Ecto neural progenitor cell (in vitro differentiated cells): Measurements from ENCODE around the gene DLX2.
A peak's percentile ranks its signal among the peaks of the same experiment; 100 is the strongest.
"Not testable (repeated sequence)": the region's sequence is repeated elsewhere in the genome, so short reads cannot be mapped to it uniquely, and the experiment has no call there.

Experiments used
- DNase-seq: peaks from one replicate; pipeline ENCODE4 v3.0.0-alpha.2; 2018; ENCODE audit warnings: low spot score

The DLX2 gene

GRCh38 chr2:172102391-172103359 lies at the start of gene DLX2:
Gene DLX2 (minus strand): TSS chr2:172102900. CDS start chr2:172102538, 362 bp downstream.
- peak; percentile 96 for DNase-seq

GRCh38 chr2:172147944-172148650 lies 45.4 kb upstream of the DLX2 start:
- no peak for DNase-seq

- no peak for DNase-seq
These were observed 41.1 kb upstream of the DLX2 start for GRCh38 chr2:172143817-172144216.

- DNase-seq: not testable (repeated sequence)
These were observed 36.0 kb upstream of the DLX2 start for GRCh38 chr2:172138727-172139126.

- DNase-seq: no peak
These were observed 35.2 kb upstream of the DLX2 start for GRCh38 chr2:172137943-172138342.

- no peak for DNase-seq
These were observed 34.4 kb upstream of the DLX2 start for GRCh38 chr2:172137109-172137508.

- DNase-seq: no peak
These were observed 32.7 kb upstream of the DLX2 start for GRCh38 chr2:172135446-172135845.

GRCh38 chr2:172134270-172134669 lies 31.6 kb upstream of the DLX2 start:
- DNase-seq: no peak

GRCh38 chr2:172131713-172132555 lies 29.2 kb upstream of the DLX2 start:
- peak; percentile 55 for DNase-seq

- DNase-seq: no peak
These were observed 26.7 kb upstream of the DLX2 start for GRCh38 chr2:172129404-172129803.

- no peak for DNase-seq
These were observed 25.8 kb upstream of the DLX2 start for GRCh38 chr2:172128484-172128883.

GRCh38 chr2:172120118-172120517 lies 17.4 kb upstream of the DLX2 start:
- DNase-seq: no peak

- DNase-seq: no peak
These were observed 16.4 kb upstream of the DLX2 start for GRCh38 chr2:172119089-172119488.

- DNase-seq: no peak
These were observed 13.4 kb upstream of the DLX2 start for GRCh38 chr2:172116107-172116506.

- no peak for DNase-seq
These were observed 11.9 kb upstream of the DLX2 start for GRCh38 chr2:172114579-172114978.

GRCh38 chr2:172114176-172114575 lies 11.5 kb upstream of the DLX2 start:
- not testable (repeated sequence) for DNase-seq

- no peak for DNase-seq
These were observed 10.9 kb upstream of the DLX2 start for GRCh38 chr2:172113617-172114016.

GRCh38 chr2:172109988-172110811 lies 7.5 kb upstream of the DLX2 start:
- DNase-seq: no peak

GRCh38 chr2:172109256-172109987 lies 6.7 kb upstream of the DLX2 start:
- DNase-seq: no peak

- DNase-seq: no peak
These were observed 5.9 kb upstream of the DLX2 start for GRCh38 chr2:172108587-172108930.
